ENCODE measurements around the gene MRPL11. TPM values are rescaled to one million over a fixed set of nuclear protein-coding genes. Genes with fewer than 3 reads are reported as not detected.

The MRPL11 gene
- total RNA-seq, 4 donors from 2014 or later: 29.2 to 38.0 (median 32.3) TPM

DNA sequence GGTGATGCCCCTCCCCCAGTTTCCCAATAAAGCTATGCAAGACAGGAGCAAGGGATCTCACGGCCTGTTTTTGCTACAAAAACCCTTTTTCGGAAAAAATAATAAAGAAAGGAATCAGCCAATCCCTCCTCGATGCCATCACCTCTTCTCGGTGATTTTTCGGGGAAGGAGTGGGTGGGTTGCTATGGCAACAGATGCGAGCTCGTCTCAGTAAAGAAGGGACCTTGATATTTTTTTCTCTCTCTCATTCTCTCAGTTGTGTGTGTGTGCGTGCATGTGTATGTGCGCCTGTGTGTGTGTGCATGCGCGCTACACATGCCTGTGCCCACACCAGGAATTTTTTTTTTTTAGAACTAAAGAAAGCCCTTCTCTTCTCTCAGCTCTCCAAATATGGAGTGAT is 21.6 kb downstream of the MRPL11 start:
- TF ChIP-seq, protein P1, sequence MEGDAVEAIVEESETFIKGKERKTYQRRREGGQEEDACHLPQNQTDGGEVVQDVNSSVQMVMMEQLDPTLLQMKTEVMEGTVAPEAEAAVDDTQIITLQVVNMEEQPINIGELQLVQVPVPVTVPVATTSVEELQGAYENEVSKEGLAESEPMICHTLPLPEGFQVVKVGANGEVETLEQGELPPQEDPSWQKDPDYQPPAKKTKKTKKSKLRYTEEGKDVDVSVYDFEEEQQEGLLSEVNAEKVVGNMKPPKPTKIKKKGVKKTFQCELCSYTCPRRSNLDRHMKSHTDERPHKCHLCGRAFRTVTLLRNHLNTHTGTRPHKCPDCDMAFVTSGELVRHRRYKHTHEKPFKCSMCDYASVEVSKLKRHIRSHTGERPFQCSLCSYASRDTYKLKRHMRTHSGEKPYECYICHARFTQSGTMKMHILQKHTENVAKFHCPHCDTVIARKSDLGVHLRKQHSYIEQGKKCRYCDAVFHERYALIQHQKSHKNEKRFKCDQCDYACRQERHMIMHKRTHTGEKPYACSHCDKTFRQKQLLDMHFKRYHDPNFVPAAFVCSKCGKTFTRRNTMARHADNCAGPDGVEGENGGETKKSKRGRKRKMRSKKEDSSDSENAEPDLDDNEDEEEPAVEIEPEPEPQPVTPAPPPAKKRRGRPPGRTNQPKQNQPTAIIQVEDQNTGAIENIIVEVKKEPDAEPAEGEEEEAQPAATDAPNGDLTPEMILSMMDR (IDR thresholded peaks at IDR 0.05): no peak
- DNase-seq (ENCODE audit: low spot score) (no peak), ATAC-seq (ENCODE audit: low FRiP score) (no peak)

DNA sequence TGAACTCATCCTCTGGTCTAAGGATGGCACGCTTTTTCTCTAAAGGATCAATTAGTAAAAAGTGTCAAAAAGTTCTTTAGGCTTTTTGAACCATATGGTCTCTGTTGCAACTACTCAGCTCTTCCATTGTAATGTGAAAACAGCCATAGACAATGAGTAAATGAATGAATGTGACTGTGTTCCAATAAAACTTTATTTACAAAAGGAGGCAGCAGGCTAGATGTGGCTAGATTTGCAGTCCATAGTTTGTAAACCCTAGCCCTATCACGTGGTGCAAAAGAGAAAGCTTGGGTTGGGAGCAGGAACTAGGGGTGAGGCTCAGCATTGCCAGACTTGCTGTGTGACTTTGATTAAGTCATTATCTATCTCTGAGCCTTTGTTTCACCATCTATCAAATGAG is 23.2 kb downstream of the MRPL11 start:
- no peak for ATAC-seq (ENCODE audit: low FRiP score)
- no peak for DNase-seq (ENCODE audit: low spot score)
- TF ChIP-seq, protein P1 (IDR thresholded peaks at IDR 0.05): no peak

DNA sequence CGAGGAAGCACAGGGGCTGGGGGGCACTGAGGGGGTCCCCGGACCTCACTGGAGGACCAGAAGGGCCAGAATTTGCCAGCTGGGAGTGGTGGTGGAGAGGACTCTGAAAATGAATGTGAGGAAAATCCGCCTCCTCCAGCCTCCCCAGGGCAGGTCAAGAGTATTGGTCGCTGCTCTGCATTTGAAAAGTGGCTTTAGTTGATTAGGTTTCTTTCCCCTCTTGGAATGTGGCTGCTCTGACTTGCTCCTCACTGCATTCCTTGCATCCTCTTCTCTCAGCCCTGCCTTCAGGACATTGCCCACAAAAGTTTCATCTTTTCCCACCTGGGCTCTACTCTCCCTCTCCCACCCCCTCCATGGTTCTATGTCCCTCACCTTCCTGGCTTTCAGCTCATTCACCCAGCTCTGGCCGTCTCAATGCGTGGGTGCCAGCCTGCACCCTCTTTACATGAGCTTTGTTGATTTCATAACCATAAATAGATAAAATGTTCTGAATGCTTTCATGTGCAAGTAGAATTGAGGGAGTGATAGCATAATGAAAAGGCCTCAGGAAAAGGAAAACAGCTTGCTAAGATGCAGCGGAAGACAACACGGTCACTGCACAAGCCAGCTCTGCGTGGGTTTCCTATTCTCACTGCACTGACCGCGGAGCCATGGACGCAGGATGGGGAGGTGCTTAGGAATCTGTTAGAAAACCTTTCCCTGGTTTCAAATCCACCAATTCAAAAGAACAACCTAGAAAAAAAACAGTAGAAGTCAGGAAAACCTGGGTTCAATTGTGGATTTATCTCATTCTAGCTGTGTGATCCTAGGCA is 24.3 kb downstream of the MRPL11 start:
- ATAC-seq (ENCODE audit: low FRiP score) (no peak), DNase-seq (ENCODE audit: low spot score) (no peak)
- TF ChIP-seq, protein P1 (IDR thresholded peaks at IDR 0.05): no peak

DNA sequence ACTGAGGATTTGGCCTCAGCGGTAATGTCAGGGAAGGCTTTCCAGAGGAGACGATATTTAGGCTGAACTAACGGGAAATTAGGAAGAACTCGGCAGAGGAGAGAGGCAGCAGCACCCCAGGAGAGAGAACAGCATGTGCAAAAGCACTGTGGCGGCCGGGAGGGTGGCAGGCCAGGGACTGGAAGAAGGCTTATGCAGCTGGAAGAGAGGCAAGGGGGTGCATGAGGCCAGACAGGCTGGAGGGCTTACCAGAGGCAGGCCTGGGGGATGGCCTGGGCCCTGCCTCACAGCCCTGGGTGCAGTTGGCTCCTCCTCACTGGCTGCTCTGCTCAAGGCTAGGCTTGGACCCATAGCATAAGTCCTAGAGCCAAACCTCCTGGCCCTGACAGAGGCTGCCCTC is 25.5 kb downstream of the MRPL11 start:
- DNase-seq (ENCODE audit: low spot score) (no peak), ATAC-seq (ENCODE audit: low FRiP score) (no peak)
- TF ChIP-seq, protein P1 (IDR thresholded peaks at IDR 0.05): no peak

DNA sequence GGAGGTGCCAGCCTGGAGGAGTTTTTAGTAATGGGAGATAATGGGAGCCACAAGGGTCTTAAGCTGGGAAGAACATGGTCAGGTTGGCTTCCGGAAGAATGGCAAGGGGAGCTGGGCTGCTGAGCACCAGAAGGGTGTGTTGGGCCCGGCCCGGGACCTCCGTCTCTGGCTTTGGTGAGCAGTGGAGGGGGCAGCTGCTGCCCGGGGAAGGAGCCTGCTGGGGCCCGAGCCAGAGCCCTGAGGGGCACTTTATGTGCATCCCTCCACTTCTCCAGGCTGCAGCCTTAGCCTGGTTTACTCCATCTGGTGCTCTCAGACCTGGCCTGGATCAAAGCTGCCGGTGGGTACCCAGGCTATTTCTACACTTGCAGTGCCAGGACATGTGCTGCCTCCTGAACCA is 26.5 kb downstream of the MRPL11 start:
- no peak for ATAC-seq (ENCODE audit: low FRiP score)
- TF ChIP-seq, protein P1 (IDR thresholded peaks at IDR 0.05): no peak
- no peak for DNase-seq (ENCODE audit: low spot score)

DNA sequence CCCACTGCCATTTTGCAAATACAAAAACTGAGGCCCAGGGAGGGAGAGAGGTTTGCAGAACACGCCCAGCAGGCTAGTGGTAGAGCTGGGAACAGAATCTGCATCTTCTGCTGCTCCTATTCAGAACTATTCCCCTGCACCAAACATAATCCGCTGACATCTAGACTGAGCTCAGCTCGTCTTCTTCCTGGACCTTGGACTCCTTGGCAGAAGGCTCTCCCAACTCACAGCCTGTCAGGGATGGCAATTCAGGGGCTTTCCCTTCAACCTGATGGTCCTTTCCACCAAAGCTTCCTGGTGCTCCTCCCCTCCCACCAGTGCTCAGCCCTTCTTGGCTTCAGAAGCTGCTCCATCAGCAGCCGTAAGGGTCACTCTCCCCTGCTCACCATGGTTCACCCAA is 27.3 kb downstream of the MRPL11 start:
- TF ChIP-seq, protein P1 (IDR thresholded peaks at IDR 0.05): no peak
- ATAC-seq (ENCODE audit: low FRiP score) (no peak), DNase-seq (ENCODE audit: low spot score) (no peak)

DNA sequence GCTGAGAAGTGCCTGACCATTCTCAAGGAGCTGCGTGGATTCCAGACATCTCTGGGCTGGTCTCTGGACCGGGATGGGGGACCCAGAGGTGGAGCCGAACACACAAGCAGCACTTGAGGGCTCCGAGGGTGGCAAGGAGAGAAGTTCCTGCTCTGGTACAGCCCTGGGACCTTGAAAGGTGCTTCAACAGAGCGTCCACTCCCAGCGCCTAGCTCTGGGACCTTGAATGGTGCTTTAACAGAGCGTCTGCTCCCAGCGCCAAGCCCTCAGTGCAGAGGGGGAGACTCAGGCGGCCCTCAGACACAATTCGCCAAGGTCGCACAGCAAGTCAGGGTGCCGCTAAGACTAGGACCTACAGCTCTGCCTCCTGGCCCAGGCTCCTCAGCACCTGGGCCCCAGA is 28.5 kb downstream of the MRPL11 start:
- TF ChIP-seq, protein P1 (IDR thresholded peaks at IDR 0.05): no peak
- DNase-seq (ENCODE audit: low spot score) (no peak), ATAC-seq (ENCODE audit: low FRiP score) (no peak)

Measured in omental fat pad (tissue), 4 donors.